GM23338 (cell line): ENCODE results near the gene TNKS2. TPM values are rescaled to one million over a fixed set of nuclear protein-coding genes. Genes with fewer than 3 reads are reported as not detected.

Experiments
- ATAC-seq: fragments of 200-7000 bp; cut with Tn5 transposase; 3 replicates; pipeline ENCODE4 v1.9.1; 2020
- DNase-seq: peaks from one replicate; pipeline ENCODE4 v3.0.0-alpha.2; 2015; ENCODE audit warnings: low spot score
- H2AFZ ChIP-seq: fragments of 200-600 bp; sonication (generic); 2 replicates; pipeline ENCODE4 v1.8.0; 2016; ENCODE audit warnings: antibody characterized with exemption, mild to moderate bottlenecking, moderate library complexity
- H3F3A ChIP-seq: fragments of 200-600 bp; sonication (generic); replicated peaks from 2 replicates; pipeline ENCODE4 v1.8.0; 2017; ENCODE audit warnings: antibody characterized with exemption, mixed run types, low read depth
- H3K27ac ChIP-seq: fragments of 200-600 bp; sonication (generic); 2 replicates; pipeline ENCODE4 v1.6.1; 2016; ENCODE audit warnings: low read depth
- H3K27me3 ChIP-seq: fragments of 200-600 bp; sonication (generic); 2 replicates; pipeline ENCODE4 v1.8.0; 2016; ENCODE audit warnings: mild to moderate bottlenecking, mixed run types, moderate library complexity; ENCODE audit not compliant: insufficient read depth
- H3K36me3 ChIP-seq: fragments of 200-600 bp; sonication (generic); 2 replicates; pipeline ENCODE4 v1.8.0; 2016; ENCODE audit warnings: mild to moderate bottlenecking; ENCODE audit not compliant: insufficient read depth
- H3K4me1 ChIP-seq: fragments of 200-600 bp; sonication (generic); 2 replicates; pipeline ENCODE4 v1.8.0; 2016; ENCODE audit warnings: mild to moderate bottlenecking, moderate library complexity; ENCODE audit not compliant: insufficient read depth
- H3K4me2 ChIP-seq: fragments of 200-600 bp; sonication (generic); 2 replicates; pipeline ENCODE4 v1.7.1; 2017; ENCODE audit warnings: mixed run types
- H3K4me3 ChIP-seq: fragments of 200-600 bp; sonication (generic); 2 replicates; pipeline ENCODE4 v1.6.1; 2016; ENCODE audit warnings: mixed run types
- H3K79me2 ChIP-seq: fragments of 200-600 bp; sonication (generic); replicated peaks from 2 replicates; pipeline ENCODE4 v1.8.0; 2017; ENCODE audit warnings: mild to moderate bottlenecking; ENCODE audit not compliant: insufficient read depth
- H3K9me2 ChIP-seq: fragments of 200-600 bp; sonication (generic); 2 replicates; pipeline ENCODE4 v1.8.0; 2017; ENCODE audit not compliant: insufficient read depth
- H4K20me1 ChIP-seq: fragments of 200-600 bp; sonication (generic); replicated peaks from 2 replicates; pipeline ENCODE4 v1.8.0; 2017; ENCODE audit warnings: mild to moderate bottlenecking; ENCODE audit not compliant: insufficient read depth
- H3K27ac Mint-ChIP-seq: 2 replicates; pipeline ENCODE4 v1.8.0; 2020; ENCODE audit warnings: inconsistent platforms, mild to moderate bottlenecking, moderate library complexity, mixed read lengths
- H3K27me3 Mint-ChIP-seq: 3 replicates; pipeline ENCODE4 v1.8.0; 2022; ENCODE audit warnings: low read depth, mild to moderate bottlenecking, moderate library complexity, mixed read lengths, inconsistent platforms; ENCODE audit not compliant: insufficient read depth, poor library complexity
- H3K36me3 Mint-ChIP-seq: 3 replicates; pipeline ENCODE4 v1.8.0; 2021; ENCODE audit warnings: low read depth, mild to moderate bottlenecking, inconsistent platforms, moderate library complexity, mixed read lengths
- H3K4me1 Mint-ChIP-seq: 3 replicates; pipeline ENCODE4 v1.8.0; 2020; ENCODE audit warnings: mild to moderate bottlenecking, inconsistent platforms, mixed read lengths
- H3K4me3 Mint-ChIP-seq: 3 replicates; pipeline ENCODE4 v1.8.0; 2021; ENCODE audit warnings: moderate library complexity, mild to moderate bottlenecking, inconsistent platforms, mixed read lengths
- H3K9me3 Mint-ChIP-seq: 3 replicates; pipeline ENCODE4 v1.8.0; 2020; ENCODE audit warnings: moderate library complexity, mild to moderate bottlenecking, inconsistent platforms, mixed read lengths
- CREB1 ChIP-seq: fragments of 250-450 bp; sonication (Bioruptor Pico); IDR thresholded peaks from 2 replicates; pipeline ENCODE4 v1.5.0; 2020; ENCODE audit warnings: low read depth, mild to moderate bottlenecking, moderate library complexity
- EZH2 ChIP-seq: fragments of 200-600 bp; sonication (generic); IDR thresholded peaks from one replicate; pipeline ENCODE4 v1.8.0; 2017; ENCODE audit warnings: antibody characterized with exemption, mild to moderate bottlenecking, low read depth; ENCODE audit not compliant: unreplicated experiment
- JUNB ChIP-seq: IDR thresholded peaks from one replicate; pipeline ENCODE4 v1.6.1; 2016; ENCODE audit warnings: antibody characterized with exemption; ENCODE audit not compliant: unreplicated experiment
- NANOG ChIP-seq: IDR thresholded peaks from 2 replicates; pipeline ENCODE4 v1.6.1; 2016; ENCODE audit warnings: antibody characterized with exemption, borderline replicate concordance
- POLR2AphosphoS5 ChIP-seq: IDR thresholded peaks from 2 replicates; pipeline ENCODE4 v1.6.1; 2016; ENCODE audit warnings: antibody characterized with exemption, low read depth
- STAT1 ChIP-seq: IDR thresholded peaks from one replicate; pipeline ENCODE4 v1.6.1; 2016; ENCODE audit warnings: antibody characterized with exemption; ENCODE audit not compliant: unreplicated experiment
- ZNF114 ChIP-seq: fragments of 250-450 bp; sonication (Bioruptor Pico); IDR thresholded peaks from 2 replicates; pipeline ENCODE4 v1.5.0; 2020; ENCODE audit warnings: mild to moderate bottlenecking, moderate library complexity
- ZNF331 ChIP-seq: fragments of 250-450 bp; sonication (Bioruptor Pico); IDR thresholded peaks from 2 replicates; pipeline ENCODE4 v1.5.0; 2020; ENCODE audit warnings: low read depth, mild to moderate bottlenecking, moderate library complexity
- polyA plus RNA-seq: library from polyadenylated mRNA; unstranded; fragments of >200 nt; fragmentation: Nextera tagmentation; extraction: Ambion mirVana; gene quantifications from 2 replicates; pipeline ENCODE4 v1.2.1, GENCODE V29; 2016
- total RNA-seq: library from RNA; depleted of rRNA; stranded (reverse); fragments of >200 nt; shearing (Covaris generic); gene quantifications from 2 replicates; pipeline ENCODE4 v1.2.3, GENCODE V29; 2014
- TF ChIP-seq, protein P1 (sequence below): IDR thresholded peaks from one replicate; pipeline ENCODE4 v1.6.1; 2018; ENCODE audit warnings: antibody characterized with exemption; ENCODE audit not compliant: unreplicated experiment
- TF ChIP-seq, protein P2 (sequence below), 2 experiments: fragments of 200-600 bp in 1 of 2; sonication (generic) in 1 of 2; conservative IDR thresholded peaks; 2 replicates each; pipeline versions ENCODE4 v1.5.1 to v1.6.1; 2016 to 2017; ENCODE audit warnings: antibody characterized with exemption in 2 of 2, low read depth in 2 of 2, mild to moderate bottlenecking in 2 of 2, moderate library complexity in 1 of 2

Gene TNKS2
- total and polyA plus RNA-seq, 2 experiments from 2014 or later: 23.5 to 85.5 TPM

GRCh38 chr10:91879515-91880170 is 81.4 kb downstream of the TNKS2 start (continued):
- TF ChIP-seq NANOG: no peak
- TF ChIP-seq EZH2: no peak
- TF ChIP-seq CREB1: no peak
- no peak for TF ChIP-seq STAT1
- no peak for TF ChIP-seq ZNF114 (CRISPR knock-in tag)
- no peak for TF ChIP-seq ZNF331 (CRISPR knock-in tag)
- TF ChIP-seq, protein P1, sequence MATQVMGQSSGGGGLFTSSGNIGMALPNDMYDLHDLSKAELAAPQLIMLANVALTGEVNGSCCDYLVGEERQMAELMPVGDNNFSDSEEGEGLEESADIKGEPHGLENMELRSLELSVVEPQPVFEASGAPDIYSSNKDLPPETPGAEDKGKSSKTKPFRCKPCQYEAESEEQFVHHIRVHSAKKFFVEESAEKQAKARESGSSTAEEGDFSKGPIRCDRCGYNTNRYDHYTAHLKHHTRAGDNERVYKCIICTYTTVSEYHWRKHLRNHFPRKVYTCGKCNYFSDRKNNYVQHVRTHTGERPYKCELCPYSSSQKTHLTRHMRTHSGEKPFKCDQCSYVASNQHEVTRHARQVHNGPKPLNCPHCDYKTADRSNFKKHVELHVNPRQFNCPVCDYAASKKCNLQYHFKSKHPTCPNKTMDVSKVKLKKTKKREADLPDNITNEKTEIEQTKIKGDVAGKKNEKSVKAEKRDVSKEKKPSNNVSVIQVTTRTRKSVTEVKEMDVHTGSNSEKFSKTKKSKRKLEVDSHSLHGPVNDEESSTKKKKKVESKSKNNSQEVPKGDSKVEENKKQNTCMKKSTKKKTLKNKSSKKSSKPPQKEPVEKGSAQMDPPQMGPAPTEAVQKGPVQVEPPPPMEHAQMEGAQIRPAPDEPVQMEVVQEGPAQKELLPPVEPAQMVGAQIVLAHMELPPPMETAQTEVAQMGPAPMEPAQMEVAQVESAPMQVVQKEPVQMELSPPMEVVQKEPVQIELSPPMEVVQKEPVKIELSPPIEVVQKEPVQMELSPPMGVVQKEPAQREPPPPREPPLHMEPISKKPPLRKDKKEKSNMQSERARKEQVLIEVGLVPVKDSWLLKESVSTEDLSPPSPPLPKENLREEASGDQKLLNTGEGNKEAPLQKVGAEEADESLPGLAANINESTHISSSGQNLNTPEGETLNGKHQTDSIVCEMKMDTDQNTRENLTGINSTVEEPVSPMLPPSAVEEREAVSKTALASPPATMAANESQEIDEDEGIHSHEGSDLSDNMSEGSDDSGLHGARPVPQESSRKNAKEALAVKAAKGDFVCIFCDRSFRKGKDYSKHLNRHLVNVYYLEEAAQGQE: no peak
- no peak for TF ChIP-seq JUNB

DNA sequence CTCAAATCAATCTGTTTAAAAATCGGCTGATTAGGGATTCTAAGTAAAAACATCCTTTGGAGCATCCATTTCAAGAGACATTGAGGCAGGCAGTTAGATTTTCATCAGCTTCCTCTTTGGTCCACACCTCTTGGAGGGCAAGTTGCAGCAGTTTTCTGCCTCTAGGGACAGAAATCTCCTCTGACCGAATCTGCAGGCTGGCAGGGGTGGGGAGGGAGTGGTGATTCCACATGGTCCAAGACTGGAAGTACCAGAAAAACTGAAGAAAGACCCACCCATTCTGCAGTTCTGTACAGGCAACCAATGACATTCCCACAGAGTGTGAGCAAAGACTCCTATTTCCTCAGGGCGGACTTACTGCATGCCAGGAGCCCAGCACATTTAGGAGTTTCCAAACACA is 82.1 kb downstream of the TNKS2 start:
- 0 out of 3 replicates have a peak, but pooled peaks cover 6% of the 10 kb centered on the region for H3K36me3 Mint-ChIP-seq
- Histone ChIP-seq H3K36me3 (no peaks in the 10 kb centered on the region; the same call in 1 of the 2 replicates), H3K27me3 (no peaks in the 10 kb centered on the region), H3K4me2 (peak overlapping the region; percentile 18), H3K9me2 (no peaks in the 10 kb centered on the region), H3K4me3 (no peak overlapping the region), H4K20me1 (no peaks in the 10 kb centered on the region), H3K4me1 (peaks cover 45% of the 10 kb centered on the region), H3K79me2 (no peaks in the 10 kb centered on the region), H3K27ac (peak overlapping the region; percentile 68), H2AFZ (peak overlapping the region; percentile 90), H3F3A (peaks cover 17% of the 10 kb centered on the region; the same call in 1 of the 2 replicates)
- H3K27ac Mint-ChIP-seq: 0 out of 2 replicates have a peak overlapping the region, but pooled peaks have one; percentile 56
- peaks cover 36% of the 10 kb centered on the region for H3K4me1 Mint-ChIP-seq
- DNase-seq: peak; percentile 44
- peaks cover 5% of the 10 kb centered on the region for H3K27me3 Mint-ChIP-seq
- no peak overlapping the region for H3K4me3 Mint-ChIP-seq
- H3K9me3 Mint-ChIP-seq: 0 out of 3 replicates have a peak, but pooled peaks cover 5% of the 10 kb centered on the region
- ATAC-seq: peak; percentile 49; the same call in 2 of the 3 replicates
- no peak for TF ChIP-seq POLR2AphosphoS5
- no peak for TF ChIP-seq CREB1
- TF ChIP-seq, protein P1: no peak
- TF ChIP-seq, protein P2, sequence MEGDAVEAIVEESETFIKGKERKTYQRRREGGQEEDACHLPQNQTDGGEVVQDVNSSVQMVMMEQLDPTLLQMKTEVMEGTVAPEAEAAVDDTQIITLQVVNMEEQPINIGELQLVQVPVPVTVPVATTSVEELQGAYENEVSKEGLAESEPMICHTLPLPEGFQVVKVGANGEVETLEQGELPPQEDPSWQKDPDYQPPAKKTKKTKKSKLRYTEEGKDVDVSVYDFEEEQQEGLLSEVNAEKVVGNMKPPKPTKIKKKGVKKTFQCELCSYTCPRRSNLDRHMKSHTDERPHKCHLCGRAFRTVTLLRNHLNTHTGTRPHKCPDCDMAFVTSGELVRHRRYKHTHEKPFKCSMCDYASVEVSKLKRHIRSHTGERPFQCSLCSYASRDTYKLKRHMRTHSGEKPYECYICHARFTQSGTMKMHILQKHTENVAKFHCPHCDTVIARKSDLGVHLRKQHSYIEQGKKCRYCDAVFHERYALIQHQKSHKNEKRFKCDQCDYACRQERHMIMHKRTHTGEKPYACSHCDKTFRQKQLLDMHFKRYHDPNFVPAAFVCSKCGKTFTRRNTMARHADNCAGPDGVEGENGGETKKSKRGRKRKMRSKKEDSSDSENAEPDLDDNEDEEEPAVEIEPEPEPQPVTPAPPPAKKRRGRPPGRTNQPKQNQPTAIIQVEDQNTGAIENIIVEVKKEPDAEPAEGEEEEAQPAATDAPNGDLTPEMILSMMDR (conservative IDR thresholded peaks at IDR 0.05; ENCODE audit: low read depth in 2 of 2): peak in 1 of 2 experiments; percentile 28; a peak in 2 of 4 replicates
